ENCODE results near the gene PHF21A.

PHF21A gene

DNA sequence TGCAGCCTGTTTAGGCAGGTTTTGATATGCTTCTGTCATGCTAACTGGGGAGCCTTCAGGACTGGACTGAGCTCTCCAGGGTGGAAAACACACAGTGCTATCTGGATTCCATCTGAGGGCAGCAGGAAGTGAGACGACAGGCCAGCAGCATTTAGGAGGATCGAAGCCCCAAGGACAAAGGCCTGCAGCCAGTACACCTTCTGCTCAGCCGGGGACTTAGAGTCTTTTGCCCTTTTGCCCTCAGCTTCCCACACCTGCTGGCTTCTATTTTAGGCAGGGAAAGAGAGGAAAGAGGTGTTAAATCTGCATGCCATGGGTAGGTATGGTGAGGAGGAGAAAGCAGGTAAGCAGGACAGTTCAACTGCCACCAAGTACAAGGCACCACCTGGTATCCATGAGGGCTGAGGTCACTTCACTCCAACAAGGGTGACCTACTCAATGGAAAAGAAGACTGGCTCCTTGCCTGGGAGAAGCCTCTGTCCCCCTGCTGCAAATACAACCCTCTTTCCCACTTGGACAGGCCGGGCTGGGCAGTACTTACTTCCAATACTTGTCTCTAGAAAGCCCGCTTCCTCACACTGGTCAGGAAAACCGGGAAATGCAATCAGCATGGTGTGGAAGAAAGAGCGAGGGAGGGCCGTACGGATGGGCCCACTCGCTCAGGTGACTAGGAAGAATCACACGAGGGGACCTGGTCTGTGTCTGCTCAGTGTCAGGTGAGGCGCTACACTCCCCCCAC, 186.5 kb downstream of the PHF21A start:
- TF ChIP-seq Cebpa-rat (IDR thresholded peaks at IDR 0.05) = no peak
- H3K27me3 ChIP-seq = peaks cover 33% of the 10 kb centered on the region; the same call in 1 of the 2 replicates
- H3K4me2 ChIP-seq = peak overlapping the region; percentile 97
- H3K27ac ChIP-seq = no peak overlapping the region
- H3K9ac ChIP-seq = no peak overlapping the region; the same call in 1 of the 2 replicates
- peaks cover 82% of the 10 kb centered on the region for H3K4me1 ChIP-seq
- H3K4me3 ChIP-seq = no peak overlapping the region
- H3K9me3 ChIP-seq = no peaks in the 10 kb centered on the region
- H3K36me3 ChIP-seq = peaks cover 36% of the 10 kb centered on the region
- peaks cover 18% of the 10 kb centered on the region for H4K20me1 ChIP-seq

DNA sequence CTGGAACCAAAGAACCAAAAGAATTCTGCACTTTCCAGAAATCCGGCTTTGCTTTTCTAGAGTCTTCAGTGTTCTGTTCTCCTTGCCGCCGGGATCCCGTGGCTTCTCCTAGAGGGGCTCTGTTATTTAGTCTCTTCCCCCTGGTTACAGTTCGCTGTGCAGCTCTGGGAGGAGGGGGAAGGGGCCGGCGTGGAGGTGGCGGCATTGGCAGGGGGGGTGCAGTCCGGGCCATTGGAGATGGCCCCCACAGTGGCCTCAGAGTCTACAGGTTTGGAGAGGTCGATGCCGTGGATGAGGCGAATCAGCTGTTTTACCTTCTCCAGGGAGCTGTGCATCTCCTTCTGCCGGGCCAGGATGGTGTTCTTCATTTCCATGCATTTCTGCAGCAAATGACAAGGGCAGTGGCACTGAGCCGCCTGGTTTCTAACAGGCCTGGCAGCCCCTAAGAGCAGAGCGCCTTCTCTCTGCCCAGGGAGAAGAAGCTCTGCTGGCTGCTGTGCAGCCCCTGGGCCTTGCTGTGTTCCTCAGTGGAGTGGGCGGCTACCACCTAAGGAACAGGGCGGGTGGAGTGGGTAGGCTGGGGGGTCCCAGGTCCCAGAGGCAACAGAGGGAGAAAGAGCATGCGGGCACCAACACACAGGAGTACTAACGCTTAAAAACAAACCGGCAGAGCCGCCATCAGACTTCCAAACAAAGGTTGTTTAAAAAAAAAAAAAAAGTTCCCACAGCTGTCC, 187.2 kb downstream of the PHF21A start:
- peaks cover 82% of the 10 kb centered on the region for H3K4me1 ChIP-seq
- TF ChIP-seq Cebpa-rat (IDR thresholded peaks at IDR 0.05) = no peak

DNA sequence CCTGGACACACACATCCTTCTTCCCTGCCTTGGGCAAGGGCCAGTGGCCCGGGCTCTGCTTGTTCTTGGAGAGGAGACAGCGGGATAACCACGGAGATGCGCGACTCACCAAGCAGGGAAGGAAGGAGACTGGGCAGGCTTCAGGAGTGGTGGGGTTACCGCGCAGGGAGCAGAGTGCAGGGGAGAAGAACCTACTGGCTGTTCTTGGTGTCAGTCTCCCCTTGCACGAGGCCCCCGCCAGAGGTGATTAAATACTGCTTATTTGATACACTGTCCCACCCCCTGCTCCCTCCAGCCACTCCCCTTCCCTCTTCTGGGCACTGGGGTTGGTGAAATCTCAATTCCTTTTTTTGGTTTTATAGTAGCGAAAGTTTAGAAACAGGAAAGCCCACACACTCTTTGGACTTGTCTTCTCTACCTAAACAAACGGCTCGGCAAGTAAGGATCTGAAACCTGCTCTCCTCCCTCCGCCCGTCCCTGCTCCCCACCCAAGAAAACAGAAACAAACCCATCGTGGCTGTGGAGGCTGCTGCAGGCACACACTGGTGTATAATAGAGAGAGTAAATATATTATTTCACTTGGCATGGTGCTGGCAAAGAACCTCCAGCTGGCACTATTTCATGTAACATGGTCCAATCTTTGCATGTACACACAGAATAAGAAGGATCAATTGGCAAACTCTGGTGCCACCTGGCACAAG, 188.0 kb downstream of the PHF21A start:
- no peaks in the 10 kb centered on the region for H3K9me3 ChIP-seq
- peak overlapping the region; percentile 55; the same call in 1 of the 2 replicates for H3K27ac ChIP-seq
- peak overlapping the region; percentile 97 for H3K4me2 ChIP-seq
- H3K4me1 ChIP-seq = peaks cover 82% of the 10 kb centered on the region
- peaks cover 33% of the 10 kb centered on the region; the same call in 1 of the 2 replicates for H3K27me3 ChIP-seq
- peak overlapping the region; percentile 71 for H3K9ac ChIP-seq
- TF ChIP-seq Cebpa-rat (IDR thresholded peaks at IDR 0.05) = no peak
- H4K20me1 ChIP-seq = peaks cover 18% of the 10 kb centered on the region
- H3K4me3 ChIP-seq = peak overlapping the region; percentile 15
- peaks cover 39% of the 10 kb centered on the region for H3K36me3 ChIP-seq

More for the DNA sequence above, 187.2 kb downstream of the PHF21A start:
- Histone ChIP-seq H3K27me3 (peaks cover 33% of the 10 kb centered on the region; the same call in 1 of the 2 replicates), H3K36me3 (peaks cover 36% of the 10 kb centered on the region), H3K4me2 (peak overlapping the region; percentile 97), H3K27ac (peak overlapping the region; percentile 55; the same call in 1 of the 2 replicates), H4K20me1 (peaks cover 18% of the 10 kb centered on the region), H3K9me3 (no peaks in the 10 kb centered on the region), H3K9ac (peak overlapping the region; percentile 71), H3K4me3 (peak overlapping the region; percentile 15)

DNA sequence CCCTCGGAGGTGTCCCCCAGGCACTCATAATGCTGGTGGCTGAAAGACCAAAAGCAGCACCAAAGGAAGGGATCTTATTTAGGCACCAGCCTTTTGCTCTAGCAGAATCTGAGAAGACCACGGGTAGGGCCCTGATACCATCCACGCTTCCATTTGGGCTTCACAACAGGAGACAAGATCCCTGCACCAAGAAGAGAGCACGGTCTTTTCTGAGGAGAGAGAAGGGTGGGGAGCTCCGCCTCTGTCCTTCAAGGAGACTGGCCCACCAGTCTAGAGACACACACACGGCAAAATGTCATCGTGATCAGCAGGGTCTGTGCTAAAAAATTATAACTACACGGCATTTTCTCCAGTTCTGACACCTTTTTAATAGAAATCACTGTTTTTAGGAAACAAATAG, 189.0 kb downstream of the PHF21A start:
- TF ChIP-seq Cebpa-rat (IDR thresholded peaks at IDR 0.05) = no peak
- H3K9me3 ChIP-seq = no peaks in the 10 kb centered on the region
- H4K20me1 ChIP-seq = peaks cover 18% of the 10 kb centered on the region
- peaks cover 33% of the 10 kb centered on the region; the same call in 1 of the 2 replicates for H3K27me3 ChIP-seq
- H3K27ac ChIP-seq = peak overlapping the region; percentile 90
- peak overlapping the region; percentile 97 for H3K4me2 ChIP-seq
- H3K9ac ChIP-seq = peak overlapping the region; percentile 71; the same call in 1 of the 2 replicates
- H3K4me3 ChIP-seq = 0 out of 2 replicates have a peak overlapping the region, but pooled peaks have one; percentile 6
- peaks cover 43% of the 10 kb centered on the region for H3K36me3 ChIP-seq
- H3K4me1 ChIP-seq = peaks cover 88% of the 10 kb centered on the region

DNA sequence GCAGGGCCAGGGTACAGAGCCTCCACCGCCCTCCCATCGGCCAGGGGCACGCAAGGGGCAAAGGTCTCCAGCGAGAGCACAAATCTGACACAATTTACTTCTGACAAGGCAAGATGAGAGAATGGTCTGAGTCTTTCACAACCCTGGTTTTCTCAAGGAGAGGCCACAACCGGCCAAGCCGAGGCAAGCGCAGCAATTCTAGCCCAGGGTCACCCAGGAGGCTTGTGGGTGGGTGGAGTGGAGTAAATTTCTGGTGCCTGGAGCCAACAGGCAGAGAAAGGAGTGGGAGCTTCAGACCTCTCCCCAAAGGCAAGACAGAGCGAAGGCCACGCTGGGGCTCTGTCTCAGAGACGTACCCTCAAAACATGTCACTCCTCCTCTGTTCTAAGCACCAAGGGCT, 189.5 kb downstream of the PHF21A start:
- no peak for TF ChIP-seq Cebpa-rat (IDR thresholded peaks at IDR 0.05)
- Histone ChIP-seq H3K27me3 (peaks cover 33% of the 10 kb centered on the region; the same call in 1 of the 2 replicates), H3K4me1 (peaks cover 93% of the 10 kb centered on the region), H3K9me3 (no peaks in the 10 kb centered on the region), H3K4me2 (peak overlapping the region; percentile 97), H3K36me3 (peaks cover 43% of the 10 kb centered on the region), H3K27ac (peak overlapping the region; percentile 90), H4K20me1 (peaks cover 18% of the 10 kb centered on the region), H3K9ac (peak overlapping the region; percentile 71; the same call in 1 of the 2 replicates), H3K4me3 (no peak overlapping the region)

DNA sequence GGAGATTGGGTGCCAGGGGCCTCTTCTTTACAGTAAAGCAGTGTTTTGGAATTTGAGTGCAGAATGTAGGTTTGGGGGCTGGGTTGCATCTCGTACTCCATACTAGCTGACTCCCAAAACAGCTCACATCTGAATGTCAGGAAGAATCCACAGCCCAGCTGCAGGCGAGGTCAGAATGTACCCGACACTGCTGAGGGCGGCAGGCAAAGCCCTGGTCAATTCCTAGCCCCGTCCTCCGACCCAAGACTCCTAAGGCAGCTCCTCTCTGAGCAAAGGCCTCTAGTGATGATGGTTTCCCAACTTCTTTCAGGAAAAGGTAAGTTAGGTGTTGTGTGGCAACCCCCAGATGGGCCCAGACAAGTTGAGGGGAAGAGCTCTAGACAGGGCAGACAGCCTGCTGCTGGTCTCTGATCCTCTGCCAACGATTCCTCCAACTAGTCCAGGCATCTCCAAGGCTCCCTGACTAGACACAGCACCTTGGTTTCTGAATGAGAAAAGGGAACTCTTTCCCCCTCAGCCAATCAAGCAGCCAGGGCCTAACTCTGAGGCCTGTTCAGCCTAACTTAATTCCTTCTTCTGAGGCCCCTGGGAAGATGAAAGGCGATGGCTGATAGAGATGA, 190.2 kb downstream of the PHF21A start:
- Histone ChIP-seq H3K36me3 (peaks cover 43% of the 10 kb centered on the region), H3K9me3 (no peaks in the 10 kb centered on the region), H3K27ac (peak overlapping the region; percentile 90), H3K27me3 (peaks cover 33% of the 10 kb centered on the region; the same call in 1 of the 2 replicates), H3K4me3 (no peak overlapping the region), H3K4me1 (peaks cover 100% of the 10 kb centered on the region), H4K20me1 (peaks cover 18% of the 10 kb centered on the region), H3K9ac (peak overlapping the region; percentile 71; the same call in 1 of the 2 replicates), H3K4me2 (peak overlapping the region; percentile 97)
- TF ChIP-seq Cebpa-rat (IDR thresholded peaks at IDR 0.05) = no peak

DNA sequence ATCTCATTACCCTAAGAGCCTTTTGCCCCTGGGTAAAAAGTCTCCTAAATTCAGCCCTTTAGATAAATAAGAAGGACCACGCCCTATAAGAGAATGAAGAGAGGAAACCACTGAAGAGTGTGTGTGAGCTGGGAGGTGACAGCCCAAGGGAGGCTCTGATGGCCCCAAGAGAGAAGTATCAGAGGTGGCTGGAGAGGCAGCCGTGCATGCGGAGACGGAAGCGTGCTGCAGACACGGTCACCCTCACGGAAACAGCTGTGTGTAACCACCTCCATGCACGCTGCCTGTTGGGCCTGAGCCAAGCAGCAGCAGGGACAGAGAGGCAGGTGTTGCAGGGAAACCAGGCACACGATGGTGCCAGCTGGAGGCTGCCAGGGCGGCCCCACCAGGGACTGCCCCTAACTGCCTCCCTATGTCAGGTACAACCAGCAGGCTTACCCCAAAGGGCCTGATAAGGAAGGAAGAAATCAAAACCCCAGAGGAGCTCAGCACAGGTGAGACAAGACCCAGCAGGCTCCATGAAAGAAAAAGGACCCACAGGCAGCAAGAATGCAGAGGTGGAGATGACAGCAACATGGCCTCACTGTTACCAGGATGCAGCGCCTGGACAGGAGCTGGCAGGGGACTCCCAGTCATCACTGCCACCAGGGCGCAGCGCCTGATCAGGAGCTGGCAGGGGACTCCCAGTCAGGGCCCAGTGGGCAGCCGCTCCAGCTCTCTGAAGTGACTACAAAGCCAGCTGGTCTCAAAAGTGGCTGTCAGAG, 191.0 kb downstream of the PHF21A start:
- H4K20me1 ChIP-seq = peaks cover 18% of the 10 kb centered on the region
- no peak for TF ChIP-seq Cebpa-rat (IDR thresholded peaks at IDR 0.05)
- H3K4me2 ChIP-seq = peak overlapping the region; percentile 97
- peaks cover 33% of the 10 kb centered on the region; the same call in 1 of the 2 replicates for H3K27me3 ChIP-seq
- H3K27ac ChIP-seq = peak overlapping the region; percentile 90
- H3K36me3 ChIP-seq = peaks cover 35% of the 10 kb centered on the region
- no peaks in the 10 kb centered on the region for H3K9me3 ChIP-seq
- peaks cover 100% of the 10 kb centered on the region for H3K4me1 ChIP-seq
- H3K9ac ChIP-seq = peak overlapping the region; percentile 71
- H3K4me3 ChIP-seq = peak overlapping the region; percentile 56

DNA sequence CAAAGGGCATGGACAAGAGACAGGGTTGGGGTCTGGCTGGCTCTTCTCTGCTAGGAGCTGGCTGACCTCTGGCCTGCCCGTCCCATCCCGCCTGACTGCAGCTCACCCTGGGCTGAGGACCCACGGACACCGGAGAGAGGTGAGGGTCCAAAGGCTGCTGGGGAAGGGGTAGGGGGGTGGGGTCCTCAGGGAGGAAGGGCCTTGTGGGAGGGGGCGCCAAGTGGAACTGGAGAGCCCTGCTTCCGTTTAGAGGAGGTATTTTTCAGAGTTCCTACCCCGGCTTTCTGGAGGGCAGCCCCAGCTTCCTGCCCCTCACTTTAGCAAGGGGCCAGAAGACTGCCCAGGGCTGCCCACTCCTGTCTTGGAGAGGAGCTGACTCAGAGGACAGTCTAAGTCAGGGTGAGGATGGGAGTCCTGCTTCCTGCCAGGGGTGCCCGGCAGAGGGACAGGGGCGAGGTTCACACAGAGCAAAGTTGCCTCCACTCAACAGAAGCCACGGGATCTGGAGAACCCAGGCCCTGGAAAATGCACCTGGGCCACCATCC, 191.7 kb downstream of the PHF21A start:
- H3K4me3 ChIP-seq = peak overlapping the region; percentile 56
- H3K4me1 ChIP-seq = peaks cover 100% of the 10 kb centered on the region
- H3K36me3 ChIP-seq = peaks cover 29% of the 10 kb centered on the region
- TF ChIP-seq Cebpa-rat (IDR thresholded peaks at IDR 0.05) = no peak
- peak overlapping the region; percentile 90 for H3K27ac ChIP-seq
- H3K27me3 ChIP-seq = peaks cover 26% of the 10 kb centered on the region; the same call in 1 of the 2 replicates
- peak overlapping the region; percentile 66 for H3K9ac ChIP-seq
- H4K20me1 ChIP-seq = peaks cover 17% of the 10 kb centered on the region
- H3K4me2 ChIP-seq = peak overlapping the region; percentile 97
- H3K9me3 ChIP-seq = no peaks in the 10 kb centered on the region

Measured in BLaER1 (cell line).